Hematopoietic multipotent progenitor cell treated with erythropoietin and hydrocortisone succinate and interleukin-3 and kit ligand, for 8 days (in vitro differentiated cells): Measurements from ENCODE around the gene PREX1.
"Not testable (repeated sequence)": the region's sequence is repeated elsewhere in the genome, so short reads cannot be mapped to it uniquely, and the experiment has no call there.

Experiments
- DNase-seq: peaks from one replicate; pipeline ENCODE4 v3.0.0-alpha.2; 2015

Gene PREX1

GRCh38 chr20:48846516-48847492, 19.0 kb upstream of the PREX1 start:
- DNase-seq: no peak

GRCh38 chr20:48845721-48846306, 18.0 kb upstream of the PREX1 start:
- DNase-seq: no peak

DNA sequence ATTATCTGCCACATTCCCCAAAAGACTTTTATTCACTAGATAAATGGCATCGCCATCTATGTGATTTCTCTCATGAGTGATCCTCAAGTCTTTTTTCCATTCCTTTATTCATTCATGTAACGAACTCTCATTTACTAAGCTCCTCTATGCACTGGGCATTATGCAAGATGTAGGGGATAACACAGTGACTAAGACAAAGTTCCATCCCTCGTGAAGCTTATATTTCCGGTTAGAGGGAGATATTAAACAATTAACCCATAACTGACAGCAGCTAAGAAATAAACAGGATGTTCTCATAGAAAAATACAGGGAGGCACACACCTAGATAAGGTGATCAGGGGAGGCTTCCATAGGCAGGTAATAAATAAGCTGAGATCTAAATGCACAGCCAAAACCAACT, 17.2 kb upstream of the PREX1 start:
- DNase-seq: no peak

DNA sequence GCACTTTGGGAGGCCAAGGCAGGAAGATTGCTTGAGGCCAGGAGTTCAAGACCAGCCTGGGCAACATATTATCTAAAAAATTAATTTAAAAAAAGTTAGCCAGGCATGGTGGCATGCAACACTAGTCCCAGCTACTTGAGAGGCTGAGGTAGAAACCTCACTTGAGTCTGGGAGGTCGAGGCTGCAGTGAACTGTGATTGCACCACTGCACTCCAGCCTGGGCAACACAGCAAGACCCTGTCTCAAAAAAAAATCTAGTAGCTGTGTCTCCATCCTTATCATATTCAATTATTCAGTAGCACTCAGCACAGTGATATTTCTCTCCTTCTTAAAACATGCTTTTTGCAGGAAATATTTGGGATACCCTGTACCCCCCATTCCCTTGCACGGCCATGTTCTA, 16.1 kb upstream of the PREX1 start:
- DNase-seq: not testable (repeated sequence)

DNA sequence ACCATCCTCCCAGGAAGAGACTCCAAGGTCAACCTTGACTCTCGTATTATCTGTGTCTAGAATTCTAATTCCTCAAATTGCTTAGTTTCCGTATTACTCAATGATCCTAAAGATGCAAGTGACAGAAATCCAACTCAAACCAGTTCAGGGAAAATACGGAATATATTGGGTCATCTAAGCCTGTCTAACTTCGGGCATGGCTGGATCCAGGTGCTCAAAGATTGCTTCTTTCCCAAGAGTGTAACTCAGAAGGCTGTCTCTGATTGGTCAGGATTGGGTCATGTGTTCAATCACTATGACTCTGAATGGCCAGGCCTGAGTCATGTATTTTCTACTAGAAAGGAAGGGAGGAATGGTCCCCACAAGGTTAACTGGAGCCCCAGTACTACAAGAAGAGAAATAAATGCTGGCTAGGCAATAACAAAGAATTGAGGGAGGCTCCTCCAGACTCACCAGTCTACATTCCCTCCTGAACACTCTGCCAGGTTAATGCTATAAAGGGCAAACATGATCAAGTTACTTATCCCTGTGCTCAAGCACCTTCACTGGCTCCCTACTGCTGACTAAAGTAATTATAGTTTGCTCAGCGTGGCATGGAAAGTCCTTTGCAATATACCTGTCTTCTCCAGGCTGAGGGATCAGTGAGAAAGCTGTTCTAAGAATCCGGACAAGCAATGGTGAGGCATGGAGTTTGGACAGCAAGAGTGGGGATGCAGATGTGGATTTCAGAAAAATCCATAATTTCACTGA, 15.4 kb upstream of the PREX1 start:
- DNase-seq: no peak

DNA sequence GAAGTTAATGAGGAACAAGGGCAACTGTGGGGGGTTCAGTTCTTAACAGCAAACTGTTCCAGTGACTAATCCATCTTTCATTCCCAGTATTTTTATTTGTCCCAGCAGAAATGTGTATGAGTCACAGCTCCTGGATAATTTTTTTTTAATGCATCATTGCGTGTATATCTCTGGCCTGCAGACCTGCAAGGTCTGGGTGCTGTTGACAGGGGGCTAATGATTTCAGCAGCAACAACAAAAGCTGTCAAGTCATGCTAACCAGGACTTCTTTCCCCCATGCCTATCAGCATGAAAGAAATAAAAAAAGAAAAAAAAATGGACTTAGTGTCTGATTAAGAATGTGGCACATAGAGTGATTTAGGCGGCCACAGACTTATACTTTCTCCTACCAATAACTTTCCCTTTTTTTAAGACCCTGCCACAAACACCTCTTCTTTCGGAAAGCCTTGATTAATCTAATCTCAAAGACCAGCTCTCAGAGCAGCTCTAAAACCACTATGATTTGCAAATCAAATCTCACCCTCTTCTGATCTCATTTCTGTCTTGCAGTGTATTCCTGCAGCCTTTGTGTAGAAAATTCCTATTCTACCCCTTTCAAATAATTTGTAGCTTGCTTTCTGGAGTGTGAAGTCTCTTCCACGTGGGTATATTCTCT, 14.2 kb upstream of the PREX1 start:
- DNase-seq: no peak

- no peak for DNase-seq
Measured at GRCh38 chr20:48841196-48841874, 13.5 kb upstream of the PREX1 start.

DNA sequence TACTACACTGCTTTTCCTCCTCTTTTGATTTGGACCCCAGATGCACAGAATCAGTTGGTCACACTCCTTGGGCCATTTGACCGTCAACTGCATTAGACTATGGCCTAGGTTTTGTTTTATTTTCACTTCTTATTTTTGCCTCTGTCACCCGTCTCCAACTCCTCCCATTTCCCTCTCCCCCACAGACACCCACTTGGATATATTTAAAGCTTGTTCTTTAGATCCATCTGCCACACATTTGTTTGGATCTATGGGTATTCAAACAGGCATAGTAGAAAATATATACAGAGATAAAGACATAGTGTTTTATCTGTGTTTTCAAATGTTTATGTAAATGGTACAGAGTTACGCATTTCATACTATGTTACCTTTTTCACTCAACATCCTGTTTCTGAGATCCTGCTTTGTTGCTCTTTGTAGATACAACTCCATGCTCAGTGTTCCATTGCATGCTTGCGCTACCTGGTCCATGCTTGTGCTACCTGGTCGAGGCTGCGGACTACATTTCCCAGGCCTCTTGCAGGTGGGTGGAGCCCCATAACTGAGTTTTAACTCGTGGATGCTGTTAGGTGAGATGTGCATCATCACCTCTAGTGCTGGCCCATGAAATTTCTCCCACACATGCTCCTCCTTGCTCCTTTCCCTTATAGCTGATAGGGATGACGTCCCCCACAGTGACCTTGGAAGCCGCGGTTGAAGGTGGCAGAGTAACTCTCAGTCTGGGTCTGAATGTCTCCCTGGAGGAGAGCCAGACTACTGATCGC, 11.5 kb upstream of the PREX1 start:
- DNase-seq: no peak

- no peak for DNase-seq
Measured at GRCh38 chr20:48837014-48837413, 9.2 kb upstream of the PREX1 start.

- DNase-seq: no peak
Measured at GRCh38 chr20:48835390-48835789, 7.6 kb upstream of the PREX1 start.

GRCh38 chr20:48834278-48834677, 6.5 kb upstream of the PREX1 start:
- no peak for DNase-seq

GRCh38 chr20:48832405-48832730, 4.6 kb upstream of the PREX1 start:
- DNase-seq: no peak

DNA sequence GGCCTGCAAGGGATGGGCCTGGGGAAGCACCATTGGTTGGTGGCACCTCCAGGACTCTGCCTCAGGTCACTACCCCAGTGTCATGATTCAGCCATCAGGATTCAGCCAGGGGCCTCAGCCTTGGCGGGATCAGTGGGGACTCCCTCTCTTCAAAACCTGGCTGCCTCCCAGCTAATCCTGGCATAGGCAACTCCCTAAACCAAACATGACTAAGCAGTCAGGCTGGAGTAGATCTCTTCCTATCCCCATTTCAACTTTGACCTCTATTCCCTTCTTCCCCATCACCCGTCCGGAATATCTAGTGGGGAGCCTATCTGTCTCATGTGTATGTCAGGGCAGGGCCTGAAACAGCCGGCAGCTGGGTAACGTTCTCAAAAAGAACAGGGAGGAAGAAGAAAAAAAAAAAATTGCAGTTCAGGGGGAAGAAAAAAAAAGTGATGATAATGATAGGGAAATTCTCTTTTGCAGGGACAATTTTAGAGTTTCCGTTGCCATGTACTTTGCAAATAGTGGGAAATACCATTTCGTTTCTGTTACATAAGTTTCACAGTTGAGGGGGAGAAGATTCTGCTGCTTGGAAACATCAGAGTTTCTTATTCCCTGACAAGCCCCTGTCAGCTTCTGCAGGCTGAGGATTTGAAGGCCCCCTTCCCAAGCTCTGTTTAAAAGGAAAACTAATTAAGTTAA, 4.1 kb upstream of the PREX1 start:
- peak; percentile 57 for DNase-seq

GRCh38 chr20:48830826-48831318, 3.1 kb upstream of the PREX1 start:
- no peak for DNase-seq

DNA sequence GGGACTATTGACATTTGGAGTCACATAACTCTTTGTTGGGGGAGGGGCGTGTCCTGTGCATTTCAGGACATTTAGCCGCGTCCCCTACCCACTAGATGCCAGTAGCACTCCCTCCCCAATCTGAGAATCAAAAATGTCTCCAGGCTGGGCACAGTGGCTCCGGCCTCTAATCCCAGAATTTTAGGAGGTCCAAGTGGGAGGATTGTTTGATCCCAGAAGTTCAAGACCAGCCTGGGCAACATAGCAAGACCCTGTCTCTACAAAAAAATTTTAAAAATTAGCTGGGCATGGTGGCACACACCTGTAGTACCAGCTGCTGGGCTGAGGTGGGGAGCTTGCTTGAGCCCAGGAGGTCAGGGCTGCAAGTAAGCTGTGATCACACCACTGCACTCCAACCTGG, 2.1 kb upstream of the PREX1 start:
- DNase-seq: no peak

GRCh38 chr20:48828734-48829460, 1.1 kb upstream of the PREX1 start:
- no peak for DNase-seq

- peak; percentile 44 for DNase-seq
Measured at GRCh38 chr20:48826883-48827771, 672 bp downstream of the PREX1 start.

DNA sequence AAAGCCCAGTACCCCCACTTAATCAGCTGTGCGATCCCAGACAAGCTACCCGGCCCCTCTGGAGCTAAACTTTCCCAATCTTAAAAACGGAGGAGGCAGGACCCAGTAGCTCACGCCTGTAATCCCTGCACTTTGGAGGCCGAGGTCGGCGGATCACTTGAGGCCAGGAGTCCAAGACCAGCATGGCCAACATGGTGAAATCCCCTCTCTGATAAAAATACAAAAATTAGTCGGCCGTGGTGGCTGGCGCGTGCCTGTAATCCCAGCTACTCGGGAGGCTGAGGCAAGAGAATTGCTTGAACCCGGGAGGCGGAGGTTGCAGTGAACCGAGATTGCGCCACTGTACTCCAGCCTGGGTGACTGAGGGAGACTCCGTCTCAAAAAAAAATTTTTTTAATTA, 1.3 kb downstream of the PREX1 start:
- DNase-seq: not testable (repeated sequence)

- no peak for DNase-seq
Measured at GRCh38 chr20:48826069-48826468, 1.7 kb downstream of the PREX1 start.
